Kidney glomerular epithelial cell (primary cell): ENCODE data around the gene ARSI.
"Not testable (repeated sequence)": the region's sequence is repeated elsewhere in the genome, so short reads cannot be mapped to it uniquely, and the experiment has no call there.

Experiments used
- DNase-seq: peaks from one replicate; lab custom pipeline; 2025; lab: John Stamatoyannopoulos, UW

The ARSI gene

GRCh38 chr5:150265870-150266383 lies 36.8 kb downstream of the ARSI start:
- no peak for DNase-seq

GRCh38 chr5:150264667-150265603 lies 37.8 kb downstream of the ARSI start:
- DNase-seq = no peak

- peak; percentile 85 for DNase-seq
Observed at GRCh38 chr5:150263801-150264621, 38.7 kb downstream of the ARSI start.

GRCh38 chr5:150263375-150263775 lies 39.3 kb downstream of the ARSI start:
- DNase-seq = no peak

GRCh38 chr5:150262502-150262901 lies 40.2 kb downstream of the ARSI start:
- DNase-seq = no peak

- DNase-seq = peak; percentile 18
Observed at GRCh38 chr5:150261231-150261630, 41.5 kb downstream of the ARSI start.

- DNase-seq = peak; percentile 23
Observed at GRCh38 chr5:150258130-150258529, 44.6 kb downstream of the ARSI start.

GRCh38 chr5:150257424-150257823 lies 45.3 kb downstream of the ARSI start:
- DNase-seq = no peak

GRCh38 chr5:150256410-150257064 lies 46.2 kb downstream of the ARSI start:
- peak; percentile 4 for DNase-seq

GRCh38 chr5:150255659-150256409 lies 46.9 kb downstream of the ARSI start:
- DNase-seq = no peak

- no peak for DNase-seq
Observed at GRCh38 chr5:150254774-150255173, 47.9 kb downstream of the ARSI start.

GRCh38 chr5:150254363-150254762 lies 48.3 kb downstream of the ARSI start:
- DNase-seq = no peak

GRCh38 chr5:150253416-150254208 lies 49.1 kb downstream of the ARSI start:
- DNase-seq = no peak

GRCh38 chr5:150252489-150252888 lies 50.2 kb downstream of the ARSI start:
- DNase-seq = no peak

GRCh38 chr5:150251504-150251903 lies 51.2 kb downstream of the ARSI start:
- no peak for DNase-seq

GRCh38 chr5:150249744-150250143 lies 53.0 kb downstream of the ARSI start:
- no peak for DNase-seq

GRCh38 chr5:150248946-150249345 lies 53.8 kb downstream of the ARSI start:
- DNase-seq = no peak

GRCh38 chr5:150248493-150248892 lies 54.2 kb downstream of the ARSI start:
- DNase-seq = not testable (repeated sequence)

- DNase-seq = no peak
Observed at GRCh38 chr5:150247726-150248125, 55.0 kb downstream of the ARSI start.

- no peak for DNase-seq
Observed at GRCh38 chr5:150246835-150247234, 55.9 kb downstream of the ARSI start.

- no peak for DNase-seq
Observed at GRCh38 chr5:150246429-150246828, 56.3 kb downstream of the ARSI start.
